Measurements from ENCODE around the gene IL10RB.

GRCh38 chr21:33255404-33255803 lies 10.8 kb upstream of the IL10RB start:
- TF ChIP-seq CTCF (optimal IDR thresholded peaks at IDR 0.05 in 1 of 3, IDR thresholded peaks at IDR 0.05 in 1 of 3, conservative IDR thresholded peaks at IDR 0.05 in 1 of 3; ENCODE audit: extremely low read depth in 1 of 3, insufficient read depth in 2 of 3, low read length in 3 of 3) (no peak), EZH2 (IDR thresholded peaks at IDR 0.05; ENCODE audit: low read length) (no peak)
